HT-29 (cell line): Measurements from ENCODE around the gene GPR89B. TPM values are rescaled to one million over a fixed set of nuclear protein-coding genes. Genes with fewer than 3 reads are reported as not detected.
"Not testable (repeated sequence)": the region's sequence is repeated elsewhere in the genome, so short reads cannot be mapped to it uniquely, and the experiment has no call there.

Source experiments
- DNase-seq: peaks from one replicate; pipeline ENCODE4 v3.0.0-alpha.2; 2015; ENCODE audit warnings: low spot score
- total RNA-seq: library from RNA; depleted of rRNA; stranded (reverse); fragments of >200 nt; shearing (Covaris generic); gene quantifications from 2 replicates; pipeline ENCODE4 v1.2.3, GENCODE V29; 2014; rRNA removed

GPR89B gene
- 4.8 and 12.9 TPM in 2 replicates for total RNA-seq

DNA sequence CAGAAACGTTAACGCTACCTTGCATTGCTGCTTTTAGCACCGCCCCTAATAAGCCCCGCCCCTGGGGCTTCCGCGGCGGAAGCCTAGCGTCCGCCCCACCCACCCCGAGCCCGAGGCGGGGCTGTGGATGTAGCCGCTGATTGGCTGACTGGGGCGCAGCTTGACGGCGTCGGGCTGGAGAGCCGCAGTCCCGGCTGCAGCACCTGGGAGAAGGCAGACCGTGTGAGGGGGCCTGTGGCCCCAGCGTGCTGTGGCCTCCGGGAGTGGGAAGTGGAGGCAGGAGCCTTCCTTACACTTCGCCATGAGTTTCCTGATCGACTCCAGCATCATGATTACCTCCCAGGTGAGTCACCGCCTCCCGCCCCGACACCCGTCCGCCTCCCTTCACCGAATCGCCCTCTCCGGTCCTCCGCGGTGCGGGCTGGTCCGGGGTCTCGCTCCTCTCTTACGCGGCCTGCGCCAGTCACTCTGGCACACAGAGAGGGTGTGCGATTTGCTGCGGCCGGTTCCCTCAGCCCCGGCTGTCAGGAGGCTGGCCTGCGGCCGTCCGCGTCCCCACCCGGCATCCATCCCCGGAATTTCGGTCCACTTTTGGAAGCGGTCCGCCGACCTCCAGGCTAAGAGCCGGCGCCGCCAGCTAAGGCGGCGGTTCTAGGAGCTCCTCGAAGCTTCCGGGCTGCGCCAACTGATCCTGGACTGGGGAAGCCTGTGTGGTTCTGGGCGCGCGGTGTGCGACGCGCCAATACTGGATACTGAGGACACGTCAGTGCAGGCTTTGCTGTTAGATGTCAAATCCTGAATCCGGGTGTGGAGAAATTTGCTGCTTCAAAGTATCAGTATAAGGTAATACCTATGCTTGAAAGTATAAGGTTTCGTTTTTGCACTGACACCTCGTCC is at the start of gene GPR89B:
GPR89B (plus strand) TSS at position 185 of the 897 bp plus-strand sequence; CDS start at position 302, 117 bp downstream.
- DNase-seq = peak; percentile 91

GRCh38 chr1:147879911-147880310 is 48.3 kb upstream of the GPR89B start:
- DNase-seq = no peak

GRCh38 chr1:147882535-147882934 is 45.7 kb upstream of the GPR89B start:
- DNase-seq = no peak

DNA sequence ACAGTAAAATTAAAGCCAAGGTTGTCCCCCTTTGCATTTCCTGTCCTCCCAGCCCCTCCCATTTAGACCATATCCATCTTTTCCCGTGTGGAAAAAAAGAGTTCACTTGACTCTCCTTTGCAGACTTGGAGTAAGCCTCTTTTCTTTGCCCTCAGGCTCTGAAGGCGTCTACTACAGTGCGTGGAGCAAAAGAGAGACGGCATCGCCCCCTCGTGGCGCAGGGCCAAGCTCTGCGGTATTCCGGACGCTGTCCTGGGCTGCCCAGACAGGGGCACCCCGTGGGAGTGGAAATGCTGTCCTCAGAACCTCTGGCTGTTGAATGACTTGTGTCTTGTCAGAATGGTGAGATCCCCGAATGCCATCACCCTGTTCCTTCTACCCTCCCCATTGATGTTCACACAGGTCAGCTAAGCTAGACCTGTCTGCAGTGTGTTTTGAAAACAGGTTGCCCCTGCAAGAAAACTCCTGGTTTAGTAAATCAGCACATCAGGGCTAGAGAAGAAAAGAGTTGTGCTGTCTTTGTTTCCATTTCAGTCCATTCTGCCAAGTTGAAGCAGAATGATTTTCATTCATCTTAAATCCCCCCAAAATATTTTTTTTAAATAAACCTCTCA is 37.9 kb upstream of the GPR89B start:
- peak; percentile 90 for DNase-seq

GRCh38 chr1:147891088-147891487 is 37.1 kb upstream of the GPR89B start:
- DNase-seq = no peak

DNA sequence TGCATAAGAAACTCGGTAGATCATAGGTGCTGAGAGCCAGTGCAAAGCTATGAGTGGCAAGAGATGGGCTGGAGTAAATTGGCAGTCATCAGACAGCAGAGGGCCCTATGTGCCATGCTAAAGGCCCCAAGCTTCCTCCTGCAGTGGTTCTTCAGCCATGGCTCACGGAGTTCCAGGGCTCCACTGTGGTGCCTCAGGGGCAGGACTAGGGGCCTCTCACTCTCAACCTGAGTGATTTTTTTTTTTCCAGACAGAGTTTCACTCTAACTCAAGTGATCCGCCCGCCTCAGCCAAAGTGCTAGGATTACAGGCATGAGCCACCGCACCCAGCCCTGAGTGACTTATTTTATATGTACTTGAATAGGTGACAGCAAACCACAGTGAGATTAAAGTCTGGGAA is 36.0 kb upstream of the GPR89B start:
- peak; percentile 38 for DNase-seq

DNA sequence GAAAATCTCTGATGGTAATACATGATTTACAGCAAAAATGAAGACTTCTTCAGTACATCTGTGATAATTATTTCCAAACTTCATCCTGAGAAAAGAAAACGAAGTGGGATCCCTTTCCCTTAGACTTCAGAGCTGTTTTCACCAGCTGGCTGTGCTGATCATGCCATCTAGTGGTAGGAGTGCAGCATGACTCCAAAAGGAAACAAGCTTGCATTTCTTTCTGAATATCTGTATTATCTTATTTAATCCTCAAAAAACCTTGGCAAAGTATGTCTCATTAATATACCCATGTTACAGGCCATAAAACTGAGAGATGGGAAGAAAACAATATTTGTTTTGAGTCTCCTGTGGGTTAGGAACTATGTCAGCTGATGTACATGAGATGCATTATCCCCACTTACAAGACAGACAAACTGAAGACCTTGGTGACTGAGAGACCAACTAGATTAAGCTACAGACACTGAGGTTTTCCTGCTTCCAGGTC is 35.4 kb upstream of the GPR89B start:
- peak; percentile 74 for DNase-seq

GRCh38 chr1:147895123-147895522 is 33.1 kb upstream of the GPR89B start:
- DNase-seq = no peak

DNA sequence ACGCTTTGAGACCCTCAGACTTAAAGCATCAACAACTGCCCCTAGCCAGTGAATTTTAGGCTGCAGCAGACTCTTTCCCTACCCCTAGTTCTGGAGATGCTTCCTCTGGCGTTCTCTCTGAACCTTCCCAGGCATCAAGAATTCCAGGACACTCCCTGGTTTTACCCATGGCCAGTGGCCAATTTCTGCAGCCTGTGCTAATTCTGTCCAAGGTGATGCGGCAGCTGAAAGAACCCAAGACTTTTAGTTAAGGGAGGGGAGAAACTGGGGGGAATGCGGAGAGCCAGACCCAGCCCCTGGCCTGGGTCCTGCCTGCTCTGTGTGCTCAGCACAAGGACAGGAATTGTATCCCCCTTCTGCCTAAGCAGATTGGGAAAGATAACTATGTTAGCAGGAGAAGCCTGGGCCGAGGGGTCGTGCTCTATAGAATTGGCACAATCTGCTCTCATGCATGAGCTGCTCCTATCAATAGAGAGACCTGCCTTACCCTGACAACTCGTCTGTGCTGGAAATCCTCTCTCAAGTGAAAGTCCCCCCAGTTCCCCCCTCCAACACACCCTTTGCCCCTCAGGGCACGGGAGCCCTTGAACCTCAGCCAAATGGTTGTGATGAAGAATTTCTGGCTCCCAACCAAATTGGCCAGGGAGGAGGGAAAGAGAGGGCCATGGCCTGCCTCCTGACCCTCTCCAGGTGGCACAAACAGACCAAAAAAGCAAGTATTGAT is 31.0 kb upstream of the GPR89B start:
- DNase-seq = no peak

DNA sequence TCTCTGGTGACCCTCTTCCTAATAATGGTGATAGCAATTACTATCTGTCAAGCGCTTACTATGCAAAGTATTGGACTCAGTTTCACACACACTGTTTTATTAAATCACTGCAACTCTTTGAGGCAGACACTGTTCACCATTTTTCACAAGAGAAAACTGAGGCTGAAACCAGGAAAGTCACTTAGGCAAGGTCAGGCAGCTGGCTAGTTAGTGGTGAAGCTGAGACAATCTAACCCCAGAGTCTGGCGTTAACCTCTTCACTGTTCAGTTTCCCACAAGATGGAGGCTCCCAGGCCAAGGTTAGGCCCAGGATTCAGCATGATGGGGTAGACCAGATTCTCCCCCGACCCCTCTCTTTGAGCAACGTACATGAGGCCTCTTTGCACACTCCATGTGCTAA is 30.4 kb upstream of the GPR89B start:
- DNase-seq = no peak

DNA sequence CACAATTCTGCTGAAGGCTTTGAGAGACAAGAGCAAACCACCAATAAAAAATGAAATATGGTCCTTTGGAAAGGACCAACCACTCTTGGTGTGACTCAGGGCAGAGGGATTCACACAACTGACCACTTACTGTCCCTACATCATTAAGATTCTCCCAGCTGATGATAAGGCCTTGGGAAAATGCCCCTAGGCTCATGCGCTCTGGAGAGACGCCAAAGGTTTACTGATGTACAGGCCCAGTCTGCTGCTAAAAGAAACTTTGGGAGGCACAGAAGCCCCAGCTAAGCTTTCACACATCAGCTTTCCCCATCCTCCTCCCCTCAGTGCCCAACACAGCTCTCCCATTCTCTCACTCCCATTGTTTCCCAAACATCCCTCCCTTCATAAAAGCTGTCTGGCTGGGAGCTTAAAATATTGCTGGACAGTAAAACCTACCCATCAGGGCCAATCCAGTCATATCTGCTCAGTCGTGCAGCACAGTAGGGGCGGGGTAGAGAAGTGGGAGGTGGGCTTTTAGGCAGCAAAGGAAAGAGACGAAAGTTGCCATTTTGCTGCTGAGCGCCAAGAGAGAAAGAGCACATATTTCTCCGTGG is 25.9 kb upstream of the GPR89B start, which contains the start of gene GJA8:
GJA8 (plus strand) TSS at position 543 of the 593 bp plus-strand sequence. CDS start 5,161 bp downstream, outside the sequence.
- no peak for DNase-seq

DNA sequence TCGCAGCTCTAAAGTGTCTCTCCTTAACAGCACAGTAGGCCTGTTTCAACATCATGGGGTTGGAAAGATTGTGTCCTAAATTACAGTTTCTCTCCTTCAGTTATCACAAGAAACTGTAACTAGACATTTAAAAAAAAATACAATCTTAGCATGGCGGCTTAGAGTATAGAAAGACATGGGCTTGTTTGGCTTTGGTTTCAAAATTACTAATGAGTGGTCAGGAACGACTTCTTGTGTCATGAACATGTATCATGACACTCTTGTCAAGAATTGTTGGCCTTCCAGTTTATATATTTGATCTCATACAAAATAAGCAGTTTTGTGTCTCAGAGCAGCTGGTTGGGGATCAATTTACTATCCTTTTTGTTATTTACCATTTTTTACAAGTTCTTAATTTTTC is 23.5 kb upstream of the GPR89B start:
- DNase-seq = no peak

- DNase-seq = no peak
Observed at GRCh38 chr1:147907786-147908509, 20.3 kb upstream of the GPR89B start.

DNA sequence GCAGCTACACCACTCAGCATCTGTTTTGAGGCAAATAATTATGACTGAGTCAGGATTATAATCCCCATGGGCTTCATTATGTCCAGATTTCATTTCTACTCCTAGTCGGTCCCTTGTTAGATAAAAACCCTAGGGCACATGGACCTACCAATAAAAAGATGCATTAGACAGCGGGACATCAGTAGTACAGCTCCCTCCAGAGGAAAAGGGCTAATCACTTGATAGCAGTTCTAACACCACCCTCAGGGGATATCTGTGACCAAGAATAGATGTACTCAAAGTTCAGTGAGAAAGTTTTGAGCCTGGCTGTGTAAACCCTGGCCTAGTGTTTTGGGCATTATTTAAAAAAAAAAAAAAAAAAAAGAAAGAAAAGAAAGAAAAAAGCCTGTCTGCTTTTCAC is 15.7 kb upstream of the GPR89B start:
- no peak for DNase-seq

DNA sequence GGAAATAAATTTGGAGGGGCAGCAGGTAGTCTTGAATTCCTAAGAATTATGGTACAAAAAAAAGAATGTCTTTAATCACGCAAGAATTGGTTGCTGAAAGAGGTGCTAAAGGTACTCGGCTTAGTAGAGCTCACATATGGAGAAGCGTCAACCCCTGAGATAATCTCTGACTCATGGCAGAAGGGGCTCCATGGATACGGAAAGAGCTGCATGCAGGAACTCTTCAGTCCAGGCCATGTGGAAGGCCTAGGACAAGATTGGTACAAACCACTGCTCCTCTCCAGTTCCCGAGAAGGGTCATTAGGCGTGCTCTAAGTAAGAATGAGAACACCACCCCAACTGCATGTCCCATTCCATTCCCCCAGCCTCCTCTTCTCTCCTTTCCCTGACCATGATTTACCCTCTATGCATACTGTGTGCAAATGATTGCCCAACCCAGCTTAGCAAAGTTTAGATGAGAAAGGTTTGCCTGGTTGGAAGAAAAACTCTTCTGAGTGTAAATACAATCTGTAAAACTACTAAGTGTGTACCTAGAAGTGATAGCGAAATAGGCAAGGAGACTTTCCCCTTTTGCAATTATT is 14.8 kb upstream of the GPR89B start:
- DNase-seq = no peak

DNA sequence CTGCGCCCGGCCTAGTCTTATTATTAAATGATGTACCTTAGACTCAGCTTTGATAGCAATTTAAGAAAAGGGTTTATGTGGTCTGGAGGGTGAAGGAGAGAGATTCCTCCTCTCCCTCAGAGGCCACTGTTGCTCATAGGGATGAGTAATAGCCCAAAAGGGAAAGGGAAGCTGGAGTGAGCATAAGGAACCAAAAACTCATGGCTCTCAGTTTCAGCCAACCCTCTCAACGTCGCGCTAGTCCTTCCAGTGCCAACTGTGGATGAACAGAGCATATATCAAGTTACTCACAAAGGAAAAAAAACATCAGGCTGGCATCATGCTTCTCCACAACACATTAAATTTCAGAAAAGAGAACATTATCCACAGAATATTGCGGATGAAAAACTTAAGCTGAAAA is 8.3 kb upstream of the GPR89B start:
- DNase-seq = no peak

- no peak for DNase-seq
Observed at GRCh38 chr1:147924813-147925212, 3.4 kb upstream of the GPR89B start.

DNA sequence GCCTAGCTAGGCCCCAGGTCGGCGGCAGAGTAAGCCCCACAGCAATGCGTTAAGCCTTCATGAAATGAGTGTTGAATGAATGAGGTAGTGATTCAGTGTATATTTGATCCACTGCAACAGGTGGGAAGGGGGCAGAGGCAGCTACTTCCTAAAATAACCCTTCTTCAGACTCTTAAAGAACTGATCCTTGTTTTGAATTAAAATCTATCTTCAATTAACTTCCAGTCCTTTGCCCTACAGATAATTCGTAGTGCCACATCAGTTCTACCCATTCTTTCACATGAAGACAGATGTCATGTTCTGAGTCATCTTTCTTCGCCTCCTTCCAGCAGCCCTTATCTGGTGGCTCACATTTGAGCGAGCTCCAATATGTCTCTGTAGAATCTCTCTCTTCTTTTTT is 1.0 kb upstream of the GPR89B start:
- DNase-seq = not testable (repeated sequence)

GRCh38 chr1:147927689-147928088 is 531 bp upstream of the GPR89B start:
- DNase-seq = not testable (repeated sequence)

DNA sequence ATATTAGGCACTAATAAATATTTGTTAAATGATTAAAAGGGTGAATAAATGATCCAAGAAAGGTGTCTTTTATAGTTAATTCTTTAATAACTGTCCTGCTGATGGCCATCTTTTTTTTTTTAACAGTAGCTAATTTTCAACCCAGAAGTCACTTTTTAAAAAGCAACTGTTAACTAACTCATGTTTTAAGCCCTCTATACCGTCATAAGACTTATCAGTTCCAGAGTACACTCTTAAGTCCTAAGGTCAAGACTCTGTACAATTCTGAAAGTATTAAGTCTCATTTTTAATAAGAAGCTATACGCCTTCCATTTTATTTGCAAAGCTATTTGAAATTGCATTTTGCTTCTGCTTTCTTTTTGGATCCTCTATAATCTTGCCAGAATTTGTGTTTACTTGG is 2.9 kb downstream of the GPR89B start:
- DNase-seq = not testable (repeated sequence)
